Gastrocnemius medialis (tissue), 4 donors: ENCODE measurements around the gene GTF2A2. TPM values are rescaled to one million over a fixed set of nuclear protein-coding genes. Genes with fewer than 3 reads are reported as not detected.

Source experiments
- ATAC-seq, 2 donors: fragments of 150-250 bp; one replicate each; pipeline ENCODE4 v1.9.1; 2016
- DNase-seq, 2 donors: peaks; one replicate each; pipeline ENCODE4 v3.0.0-alpha.2; 2019
- H3K27ac ChIP-seq, 4 donors: fragments of 200-600 bp; sonication (generic); 1 replicate in 1 of 4; 2 replicates in 3 of 4; pipeline ENCODE4 v1.5.1; 2016 to 2018; ENCODE audit warnings: mild to moderate bottlenecking in 2 of 4, moderate library complexity in 1 of 4
- H3K27me3 ChIP-seq, 3 donors: fragments of 200-600 bp; sonication (generic) in 2 of 3; 1 replicate in 1 of 3; 2 replicates in 2 of 3; pipeline versions ENCODE4 v1.5.1 to v1.6.0; 2016 to 2019; ENCODE audit warnings: mild to moderate bottlenecking in 1 of 3, moderate library complexity in 1 of 3
- H3K36me3 ChIP-seq, 2 donors: fragments of 200-600 bp; sonication (generic) in 1 of 2; one replicate each; pipeline ENCODE4 v1.5.1; 2017 to 2018
- H3K4me1 ChIP-seq, 2 donors: fragments of 200-600 bp; sonication (generic) in 1 of 2; one replicate each; pipeline ENCODE4 v1.5.1; 2016 to 2017; ENCODE audit warnings: mild to moderate bottlenecking in 2 of 2
- H3K4me3 ChIP-seq, 4 donors: fragments of 200-600 bp; sonication (generic) in 3 of 4; 1 replicate in 1 of 4; 2 replicates in 3 of 4; pipeline ENCODE4 v1.5.1; 2016 to 2019; ENCODE audit warnings: mild to moderate bottlenecking in 2 of 4
- H3K9me3 ChIP-seq, 3 donors: fragments of 200-600 bp; sonication (generic) in 2 of 3; 1 replicate in 1 of 3; 2 replicates in 2 of 3; pipeline ENCODE4 v1.5.1; 2016 to 2019
- POLR2A ChIP-seq, 2 donors: fragments of 450-650 bp; IDR thresholded peaks; one replicate each; pipeline ENCODE4 v1.6.1; 2017; ENCODE audit warnings: antibody characterized with exemption in 2 of 2, mild to moderate bottlenecking in 2 of 2, moderate library complexity in 2 of 2
- in situ Hi-C, 4 donors: fragments of 200-750 bp; cut with MboI; loops; one replicate each; pipeline versions ENCODE4 v1.15.0 to v1.8.0; 2017; ENCODE audit warnings: low sequenced_read_pairs in 4 of 4
- intact Hi-C: fragments of 100-400 bp; cut with DNase I; formaldehyde crosslinking; loops from one replicate; pipeline ENCODE4 v1.15.1; 2023; ENCODE audit warnings: low total_unique reads
- total RNA-seq, 4 donors: library from RNA; depleted of rRNA; stranded (reverse); fragments of >200 nt; gene quantifications; one replicate each; pipeline versions ENCODE4 v1.1.0 to v1.2.3, GENCODE V29; 2016
- TF ChIP-seq, protein P1 (sequence below), 5 experiments: fragments of 450-650 bp in 3 of 5; fragments of 200-600 bp in 2 of 5; sonication (generic) in 2 of 5; IDR thresholded peaks in 4 of 5; conservative IDR thresholded peaks in 1 of 5; 1 replicate in 4 of 5; 2 replicates in 1 of 5; pipeline ENCODE4 v1.5.1; 2016 to 2019; ENCODE audit warnings: antibody characterized with exemption in 5 of 5, mild to moderate bottlenecking in 3 of 5, moderate library complexity in 3 of 5

GTF2A2 gene
- total RNA-seq, 4 donors from 2014 or later, result 37.9 to 86.0 (median 53.5) TPM

DNA sequence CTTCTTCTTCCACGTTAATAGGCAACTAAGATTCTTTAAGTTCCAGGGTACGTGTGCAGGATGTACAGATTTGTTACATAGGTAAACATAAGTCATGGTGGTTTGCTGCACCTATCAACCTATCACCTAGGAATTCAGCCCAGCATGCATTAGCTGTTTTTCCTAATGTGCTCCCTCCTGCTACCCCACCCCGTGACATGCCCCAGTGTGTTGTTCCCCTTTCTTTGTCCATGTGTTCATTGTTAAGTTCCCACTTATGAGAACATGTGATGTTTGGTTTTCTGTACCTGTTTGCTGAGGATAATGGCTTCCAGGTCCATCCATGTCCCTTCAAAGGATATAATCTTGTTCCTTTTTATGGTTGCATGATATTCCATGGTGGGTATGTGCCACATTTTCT, 21.1 kb downstream of the GTF2A2 start:
- ATAC-seq, result no peak
- no peak overlapping the region for H3K4me3 ChIP-seq
- intact Hi-C loops, result no loop called here
- H3K4me1 ChIP-seq, result no peaks in the 10 kb centered on the region
- in situ Hi-C loops, result no loop called here
- no peak overlapping the region for H3K27ac ChIP-seq
- H3K36me3 ChIP-seq, result peaks cover 6 to 31% of the 10 kb centered on the region in 2 donors
- no peak for TF ChIP-seq POLR2A (IDR thresholded peaks at IDR 0.05)
- TF ChIP-seq, protein P1, sequence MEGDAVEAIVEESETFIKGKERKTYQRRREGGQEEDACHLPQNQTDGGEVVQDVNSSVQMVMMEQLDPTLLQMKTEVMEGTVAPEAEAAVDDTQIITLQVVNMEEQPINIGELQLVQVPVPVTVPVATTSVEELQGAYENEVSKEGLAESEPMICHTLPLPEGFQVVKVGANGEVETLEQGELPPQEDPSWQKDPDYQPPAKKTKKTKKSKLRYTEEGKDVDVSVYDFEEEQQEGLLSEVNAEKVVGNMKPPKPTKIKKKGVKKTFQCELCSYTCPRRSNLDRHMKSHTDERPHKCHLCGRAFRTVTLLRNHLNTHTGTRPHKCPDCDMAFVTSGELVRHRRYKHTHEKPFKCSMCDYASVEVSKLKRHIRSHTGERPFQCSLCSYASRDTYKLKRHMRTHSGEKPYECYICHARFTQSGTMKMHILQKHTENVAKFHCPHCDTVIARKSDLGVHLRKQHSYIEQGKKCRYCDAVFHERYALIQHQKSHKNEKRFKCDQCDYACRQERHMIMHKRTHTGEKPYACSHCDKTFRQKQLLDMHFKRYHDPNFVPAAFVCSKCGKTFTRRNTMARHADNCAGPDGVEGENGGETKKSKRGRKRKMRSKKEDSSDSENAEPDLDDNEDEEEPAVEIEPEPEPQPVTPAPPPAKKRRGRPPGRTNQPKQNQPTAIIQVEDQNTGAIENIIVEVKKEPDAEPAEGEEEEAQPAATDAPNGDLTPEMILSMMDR (IDR thresholded peaks at IDR 0.05 in 4 of 5, conservative IDR thresholded peaks at IDR 0.05 in 1 of 5), result no peak
- no peaks in the 10 kb centered on the region for H3K27me3 ChIP-seq
- no peak for DNase-seq
- no peaks in the 10 kb centered on the region for H3K9me3 ChIP-seq

DNA sequence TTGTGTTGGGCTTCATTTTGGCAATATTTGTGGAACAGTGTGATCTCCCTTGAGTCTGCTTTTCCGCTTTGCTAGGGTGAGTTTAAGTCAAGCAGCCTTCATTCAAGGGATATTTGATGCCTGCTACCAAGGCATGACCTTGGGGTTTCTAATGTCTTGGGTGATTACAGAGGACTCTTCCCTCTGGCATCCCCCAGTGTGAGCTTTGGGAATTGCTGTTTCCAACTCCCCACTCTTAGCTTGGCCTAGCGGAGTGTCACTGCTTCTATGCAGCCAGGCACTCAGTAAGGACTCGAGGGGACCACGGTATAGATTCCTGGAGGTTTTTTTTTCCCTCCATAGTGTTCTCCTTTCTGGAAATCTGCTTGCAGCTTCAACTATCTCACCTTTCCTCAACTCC, 24.6 kb downstream of the GTF2A2 start:
- intact Hi-C loops (no loop called here), in situ Hi-C loops (no loop called here)
- no peaks in the 10 kb centered on the region for H3K9me3 ChIP-seq
- no peaks in the 10 kb centered on the region for H3K4me1 ChIP-seq
- H3K36me3 ChIP-seq, result peaks cover 0 to 6% of the 10 kb centered on the region in 2 donors
- H3K27ac ChIP-seq, result no peak overlapping the region
- ATAC-seq (no peak), DNase-seq (no peak)
- TF ChIP-seq, protein P1 (IDR thresholded peaks at IDR 0.05 in 4 of 5, conservative IDR thresholded peaks at IDR 0.05 in 1 of 5), result no peak
- no peak for TF ChIP-seq POLR2A (IDR thresholded peaks at IDR 0.05)
- no peak overlapping the region for H3K4me3 ChIP-seq
- H3K27me3 ChIP-seq, result no peaks in the 10 kb centered on the region

DNA sequence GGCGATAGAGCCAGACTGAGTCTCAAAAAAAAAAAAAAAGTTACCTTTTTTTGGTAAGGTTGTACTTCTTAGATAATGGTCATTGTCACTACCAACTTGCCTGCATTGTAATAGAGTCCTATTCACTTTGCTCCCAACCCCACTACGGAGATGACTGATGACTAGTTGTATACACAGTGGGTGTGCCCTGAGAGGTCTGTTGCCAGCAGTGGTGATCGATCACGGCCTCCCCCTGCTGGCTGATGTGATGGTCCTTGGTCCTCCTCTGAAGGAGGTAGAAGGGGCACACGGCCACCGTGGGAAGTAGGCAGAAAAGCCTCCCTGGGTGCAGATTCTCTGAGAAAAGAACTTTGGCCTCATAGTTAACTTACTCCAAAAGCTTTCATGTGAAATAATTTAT, 35.0 kb downstream of the GTF2A2 start:
- ATAC-seq (no peak), DNase-seq (no peak)
- no peak for TF ChIP-seq POLR2A (IDR thresholded peaks at IDR 0.05)
- TF ChIP-seq, protein P1 (IDR thresholded peaks at IDR 0.05 in 4 of 5, conservative IDR thresholded peaks at IDR 0.05 in 1 of 5), result no peak
- H3K4me1 ChIP-seq, result no peaks in the 10 kb centered on the region
- H3K9me3 ChIP-seq, result no peaks in the 10 kb centered on the region
- intact Hi-C loops (no loop called here), in situ Hi-C loops (no loop called here)
- H3K27me3 ChIP-seq, result no peaks in the 10 kb centered on the region
- no peaks in the 10 kb centered on the region for H3K36me3 ChIP-seq
- H3K27ac ChIP-seq, result no peak overlapping the region
- H3K4me3 ChIP-seq, result no peak overlapping the region

DNA sequence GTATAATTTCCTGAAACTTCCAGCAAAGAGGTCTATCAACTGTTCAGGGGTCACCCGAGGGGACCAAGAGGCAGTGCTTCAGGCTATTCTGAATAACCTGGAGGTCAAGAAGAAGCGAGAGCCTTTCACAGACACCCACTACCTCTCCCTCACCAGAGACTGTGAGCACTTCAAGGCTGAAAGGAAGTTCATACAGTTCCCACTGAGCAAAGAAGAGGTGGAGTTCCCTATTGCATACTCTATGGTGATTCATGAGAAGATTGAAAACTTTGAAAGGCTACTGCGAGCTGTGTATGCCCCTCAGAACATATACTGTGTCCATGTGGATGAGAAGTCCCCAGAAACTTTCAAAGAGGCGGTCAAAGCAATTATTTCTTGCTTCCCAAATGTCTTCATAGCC, 38.9 kb downstream of the GTF2A2 start:
- Histone ChIP-seq H3K36me3 (no peaks in the 10 kb centered on the region), H3K4me3 (no peak overlapping the region), H3K4me1 (no peaks in the 10 kb centered on the region), H3K27me3 (peaks cover 0 to 13% (median 0%) of the 10 kb centered on the region in 3 donors), H3K27ac (no peak overlapping the region), H3K9me3 (no peaks in the 10 kb centered on the region)
- ATAC-seq (no peak), DNase-seq (no peak)
- in situ Hi-C loops, result no loop called here
- intact Hi-C loops, result no loop called here
- TF ChIP-seq, protein P1 (IDR thresholded peaks at IDR 0.05 in 4 of 5, conservative IDR thresholded peaks at IDR 0.05 in 1 of 5), result no peak
- TF ChIP-seq POLR2A (IDR thresholded peaks at IDR 0.05), result no peak

DNA sequence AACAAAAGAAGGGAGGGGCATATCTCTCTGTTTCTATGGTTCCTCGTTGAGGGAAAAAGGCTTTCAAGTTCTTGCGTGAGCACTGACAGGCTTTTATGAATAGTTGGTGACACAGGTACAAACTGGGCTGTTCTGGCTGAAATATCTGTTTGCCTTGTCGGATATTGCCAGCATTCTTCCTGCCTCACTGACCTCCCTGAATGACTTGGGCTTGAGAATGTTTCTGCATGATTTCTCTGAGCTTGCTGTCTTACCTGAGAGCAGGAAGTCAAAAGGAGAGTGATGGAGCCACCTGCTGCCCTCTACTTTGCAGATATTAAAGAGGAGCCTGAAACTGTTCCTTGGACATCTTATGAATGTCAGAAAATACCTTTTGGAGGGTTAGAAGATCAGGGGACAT, 40.9 kb downstream of the GTF2A2 start:
- no peak overlapping the region for H3K27ac ChIP-seq
- no peaks in the 10 kb centered on the region for H3K36me3 ChIP-seq
- DNase-seq (no peak), ATAC-seq (no peak)
- intact Hi-C loops (no loop called here), in situ Hi-C loops (no loop called here)
- no peaks in the 10 kb centered on the region for H3K4me1 ChIP-seq
- no peaks in the 10 kb centered on the region for H3K9me3 ChIP-seq
- no peak overlapping the region for H3K4me3 ChIP-seq
- peaks cover 0 to 13% (median 4%) of the 10 kb centered on the region in 3 donors for H3K27me3 ChIP-seq
- TF ChIP-seq POLR2A (IDR thresholded peaks at IDR 0.05), result no peak
- TF ChIP-seq, protein P1 (IDR thresholded peaks at IDR 0.05 in 4 of 5, conservative IDR thresholded peaks at IDR 0.05 in 1 of 5), result no peak
